Neural cell (in vitro differentiated cells): ENCODE results near the gene PPP2R5D.

Experiments used
- EP300 ChIP-seq: fragments of 450-650 bp; conservative IDR thresholded peaks from 2 replicates; pipeline ENCODE4 v1.6.1; 2014; ENCODE audit warnings: antibody characterized with exemption, mild to moderate bottlenecking, moderate library complexity; ENCODE audit not compliant: poor library complexity, severe bottlenecking
- POLR2AphosphoS5 ChIP-seq: IDR thresholded peaks from 2 replicates; pipeline ENCODE4 v1.6.1; 2012
- TF ChIP-seq, protein P1 (sequence below): fragments of 450-650 bp; IDR thresholded peaks from 2 replicates; pipeline ENCODE4 v1.5.1; 2014; ENCODE audit warnings: antibody characterized with exemption, mild to moderate bottlenecking, moderate library complexity; ENCODE audit not compliant: poor library complexity, severe bottlenecking
- TF ChIP-seq, protein P2 (sequence below): IDR thresholded peaks from 2 replicates; pipeline ENCODE4 v1.6.1; 2012; ENCODE audit warnings: borderline replicate concordance

DNA sequence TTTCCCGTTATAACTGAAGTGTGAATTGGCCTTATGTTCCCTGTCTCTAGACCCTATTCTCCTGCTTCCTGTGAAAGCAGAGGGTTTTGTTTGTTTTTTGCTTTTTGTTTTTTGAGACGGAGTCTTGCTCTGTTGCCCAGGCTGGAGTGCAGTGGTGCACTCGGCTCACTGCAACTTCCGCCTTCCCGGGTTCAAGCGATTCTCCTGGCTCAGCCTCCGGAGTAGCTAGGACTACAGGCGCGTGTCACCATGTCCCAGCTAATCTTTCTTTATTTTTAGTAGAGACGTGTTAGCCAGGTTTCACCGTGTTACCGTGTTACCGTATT, 24.5 kb upstream of the PPP2R5D start:
- no peak for TF ChIP-seq EP300
- TF ChIP-seq, protein P1, sequence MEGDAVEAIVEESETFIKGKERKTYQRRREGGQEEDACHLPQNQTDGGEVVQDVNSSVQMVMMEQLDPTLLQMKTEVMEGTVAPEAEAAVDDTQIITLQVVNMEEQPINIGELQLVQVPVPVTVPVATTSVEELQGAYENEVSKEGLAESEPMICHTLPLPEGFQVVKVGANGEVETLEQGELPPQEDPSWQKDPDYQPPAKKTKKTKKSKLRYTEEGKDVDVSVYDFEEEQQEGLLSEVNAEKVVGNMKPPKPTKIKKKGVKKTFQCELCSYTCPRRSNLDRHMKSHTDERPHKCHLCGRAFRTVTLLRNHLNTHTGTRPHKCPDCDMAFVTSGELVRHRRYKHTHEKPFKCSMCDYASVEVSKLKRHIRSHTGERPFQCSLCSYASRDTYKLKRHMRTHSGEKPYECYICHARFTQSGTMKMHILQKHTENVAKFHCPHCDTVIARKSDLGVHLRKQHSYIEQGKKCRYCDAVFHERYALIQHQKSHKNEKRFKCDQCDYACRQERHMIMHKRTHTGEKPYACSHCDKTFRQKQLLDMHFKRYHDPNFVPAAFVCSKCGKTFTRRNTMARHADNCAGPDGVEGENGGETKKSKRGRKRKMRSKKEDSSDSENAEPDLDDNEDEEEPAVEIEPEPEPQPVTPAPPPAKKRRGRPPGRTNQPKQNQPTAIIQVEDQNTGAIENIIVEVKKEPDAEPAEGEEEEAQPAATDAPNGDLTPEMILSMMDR, result no peak
- no peak for TF ChIP-seq POLR2AphosphoS5
- TF ChIP-seq, protein P2, sequence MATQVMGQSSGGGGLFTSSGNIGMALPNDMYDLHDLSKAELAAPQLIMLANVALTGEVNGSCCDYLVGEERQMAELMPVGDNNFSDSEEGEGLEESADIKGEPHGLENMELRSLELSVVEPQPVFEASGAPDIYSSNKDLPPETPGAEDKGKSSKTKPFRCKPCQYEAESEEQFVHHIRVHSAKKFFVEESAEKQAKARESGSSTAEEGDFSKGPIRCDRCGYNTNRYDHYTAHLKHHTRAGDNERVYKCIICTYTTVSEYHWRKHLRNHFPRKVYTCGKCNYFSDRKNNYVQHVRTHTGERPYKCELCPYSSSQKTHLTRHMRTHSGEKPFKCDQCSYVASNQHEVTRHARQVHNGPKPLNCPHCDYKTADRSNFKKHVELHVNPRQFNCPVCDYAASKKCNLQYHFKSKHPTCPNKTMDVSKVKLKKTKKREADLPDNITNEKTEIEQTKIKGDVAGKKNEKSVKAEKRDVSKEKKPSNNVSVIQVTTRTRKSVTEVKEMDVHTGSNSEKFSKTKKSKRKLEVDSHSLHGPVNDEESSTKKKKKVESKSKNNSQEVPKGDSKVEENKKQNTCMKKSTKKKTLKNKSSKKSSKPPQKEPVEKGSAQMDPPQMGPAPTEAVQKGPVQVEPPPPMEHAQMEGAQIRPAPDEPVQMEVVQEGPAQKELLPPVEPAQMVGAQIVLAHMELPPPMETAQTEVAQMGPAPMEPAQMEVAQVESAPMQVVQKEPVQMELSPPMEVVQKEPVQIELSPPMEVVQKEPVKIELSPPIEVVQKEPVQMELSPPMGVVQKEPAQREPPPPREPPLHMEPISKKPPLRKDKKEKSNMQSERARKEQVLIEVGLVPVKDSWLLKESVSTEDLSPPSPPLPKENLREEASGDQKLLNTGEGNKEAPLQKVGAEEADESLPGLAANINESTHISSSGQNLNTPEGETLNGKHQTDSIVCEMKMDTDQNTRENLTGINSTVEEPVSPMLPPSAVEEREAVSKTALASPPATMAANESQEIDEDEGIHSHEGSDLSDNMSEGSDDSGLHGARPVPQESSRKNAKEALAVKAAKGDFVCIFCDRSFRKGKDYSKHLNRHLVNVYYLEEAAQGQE, result no peak
